Activated CD4-positive, CD25-positive, alpha-beta regulatory T cell (primary cell): ENCODE measurements around the gene WDFY4.

Experiments used
- DNase-seq, 4 experiments: peaks; one replicate each; lab custom pipeline; 2025; lab: John Stamatoyannopoulos, UW

Gene WDFY4

DNA sequence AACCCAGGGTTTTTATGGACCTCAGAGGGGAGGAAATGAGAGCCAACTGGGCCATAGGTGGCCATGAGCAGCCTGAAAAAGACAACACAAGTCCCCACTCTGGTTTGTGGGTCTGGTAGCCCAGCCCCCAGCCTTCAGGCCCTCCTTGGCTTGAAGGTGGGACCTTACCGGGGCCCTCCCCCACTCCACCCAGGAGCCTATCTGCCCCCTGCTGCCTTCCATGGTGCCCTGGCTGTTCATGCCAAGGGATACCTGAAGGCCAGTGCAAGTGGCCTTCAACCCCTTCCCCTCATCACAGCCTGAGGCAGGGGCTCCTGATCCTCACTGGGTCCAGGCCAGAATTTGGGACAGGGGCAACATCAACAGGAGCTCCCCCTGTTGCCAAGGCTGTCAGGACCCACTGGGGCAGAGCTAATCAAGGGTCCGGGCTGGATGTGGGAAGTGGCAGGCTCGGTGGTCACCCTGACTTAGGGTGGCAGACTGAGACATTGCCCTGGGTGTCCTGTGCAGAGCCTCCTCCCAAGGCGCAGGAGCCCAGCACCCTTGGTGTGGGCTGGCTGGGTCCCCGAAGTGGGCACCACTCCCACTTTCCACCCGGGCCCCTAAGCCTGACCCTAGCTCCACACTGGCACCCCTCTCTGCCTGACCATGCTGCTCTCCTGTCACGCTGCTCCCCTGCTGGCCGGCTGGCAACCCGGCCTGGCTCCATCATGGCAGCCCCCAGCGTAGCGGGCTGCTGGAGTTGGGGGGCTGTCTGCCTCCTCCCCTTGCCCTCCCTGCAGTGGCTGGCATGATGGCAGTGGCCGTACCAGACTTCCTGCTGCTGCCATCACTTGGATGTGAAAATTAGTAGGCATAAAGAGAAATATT is 6.4 kb downstream of the WDFY4 start:
- no peak for DNase-seq

DNA sequence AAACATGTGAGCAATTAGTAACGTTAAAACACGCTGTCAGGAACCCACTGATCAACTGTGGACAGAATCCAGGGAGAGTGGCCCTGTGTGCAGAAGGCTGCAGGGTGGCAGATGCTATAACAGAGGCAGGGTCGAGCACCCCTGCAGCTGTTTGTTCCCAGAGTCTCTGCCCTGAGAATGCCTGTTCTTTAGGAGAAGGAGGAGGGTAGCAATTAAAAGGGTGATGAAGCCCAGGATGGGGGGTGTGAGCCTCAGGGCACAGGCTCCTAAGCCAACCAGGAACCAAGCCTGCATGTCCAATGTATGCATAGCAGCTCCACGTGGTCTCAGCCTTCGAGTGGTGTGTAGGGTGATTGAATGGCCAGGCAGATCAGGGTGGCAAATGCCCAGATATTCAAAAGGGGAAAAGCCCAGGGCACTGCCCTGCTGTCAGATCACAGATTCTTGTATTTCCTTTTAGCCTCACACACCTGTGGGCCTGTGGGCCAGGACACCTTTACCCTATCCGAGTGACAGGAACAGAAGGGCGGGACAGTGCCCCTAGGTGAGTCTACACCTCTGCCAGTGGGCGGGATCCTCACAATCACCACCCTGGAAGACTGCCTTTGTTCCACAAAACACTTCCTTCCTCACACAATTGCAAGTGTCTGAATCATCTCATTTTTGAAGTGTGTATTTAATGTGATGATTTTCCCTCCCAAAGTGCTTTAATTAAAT is 7.3 kb downstream of the WDFY4 start:
- DNase-seq = no peak

DNA sequence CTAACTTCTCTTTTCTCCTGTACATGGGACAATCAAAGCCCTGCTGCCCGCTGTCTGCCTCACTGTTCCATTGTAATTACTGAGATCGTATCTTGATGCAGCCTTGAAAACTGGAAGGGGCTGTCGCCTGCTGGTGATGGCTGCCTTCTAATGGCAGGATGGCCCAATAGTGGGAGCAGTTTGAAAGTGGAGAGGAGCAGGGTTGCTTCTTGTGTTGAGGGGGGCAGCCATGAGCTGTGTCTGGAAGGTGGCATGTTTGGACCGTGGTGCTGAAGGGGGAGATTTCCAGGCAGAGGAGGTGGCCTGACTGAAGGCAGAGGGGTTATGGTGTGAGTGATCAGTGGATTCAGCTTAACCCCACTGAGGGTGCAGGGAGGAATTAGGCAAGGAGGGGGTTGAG is 8.1 kb downstream of the WDFY4 start:
- no peak for DNase-seq

DNA sequence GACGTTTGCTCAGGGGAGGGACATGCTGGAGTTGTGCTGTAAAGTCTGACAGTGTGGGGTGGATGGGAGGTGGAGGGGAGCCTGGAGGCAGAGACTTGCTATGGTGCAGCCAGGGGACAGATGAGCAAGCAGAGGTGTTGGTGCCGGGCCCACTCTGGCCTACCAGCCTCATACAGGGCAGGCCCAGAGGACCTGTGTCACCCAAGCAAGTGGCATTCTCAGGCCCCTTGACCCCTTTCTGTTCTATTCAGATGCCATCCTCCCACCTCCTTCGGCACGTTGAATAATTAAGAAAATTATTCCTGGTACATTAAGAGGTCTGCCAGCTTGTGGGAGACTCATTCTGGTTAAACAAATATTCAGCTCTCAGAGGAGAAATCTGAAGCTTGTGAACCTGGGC is 8.5 kb downstream of the WDFY4 start:
- no peak for DNase-seq

DNA sequence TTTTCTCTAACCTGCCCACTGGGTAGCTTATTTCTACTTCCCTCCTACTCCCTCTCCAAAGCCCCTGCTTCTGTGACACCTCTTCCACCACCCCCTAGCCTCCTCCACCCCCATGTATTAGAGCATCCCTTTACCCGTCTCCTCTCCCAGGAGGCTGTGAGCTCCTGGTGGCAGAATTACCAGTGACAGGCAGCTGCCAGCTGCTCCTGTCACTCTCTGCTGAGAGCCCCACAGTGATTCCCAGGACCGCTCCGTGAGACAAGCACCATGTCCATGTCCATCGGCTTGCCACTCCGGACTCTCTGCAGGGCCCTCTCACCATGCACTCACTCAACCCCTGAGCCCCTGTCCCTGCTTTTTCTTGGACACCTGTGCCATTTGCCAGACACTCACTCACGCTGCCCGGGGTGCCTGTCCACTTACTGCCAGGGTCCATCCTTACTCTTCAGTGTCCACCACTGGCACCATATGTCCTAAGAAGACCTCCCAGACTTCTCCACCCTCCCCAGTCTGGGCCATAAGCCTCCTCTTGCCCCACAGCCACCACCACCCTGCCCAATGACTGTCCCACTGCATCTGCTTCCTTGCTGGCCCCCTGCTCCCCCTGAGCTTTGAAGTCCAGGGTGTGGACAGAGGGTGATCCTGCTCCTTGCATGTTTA is 9.8 kb downstream of the WDFY4 start:
- DNase-seq = no peak

DNA sequence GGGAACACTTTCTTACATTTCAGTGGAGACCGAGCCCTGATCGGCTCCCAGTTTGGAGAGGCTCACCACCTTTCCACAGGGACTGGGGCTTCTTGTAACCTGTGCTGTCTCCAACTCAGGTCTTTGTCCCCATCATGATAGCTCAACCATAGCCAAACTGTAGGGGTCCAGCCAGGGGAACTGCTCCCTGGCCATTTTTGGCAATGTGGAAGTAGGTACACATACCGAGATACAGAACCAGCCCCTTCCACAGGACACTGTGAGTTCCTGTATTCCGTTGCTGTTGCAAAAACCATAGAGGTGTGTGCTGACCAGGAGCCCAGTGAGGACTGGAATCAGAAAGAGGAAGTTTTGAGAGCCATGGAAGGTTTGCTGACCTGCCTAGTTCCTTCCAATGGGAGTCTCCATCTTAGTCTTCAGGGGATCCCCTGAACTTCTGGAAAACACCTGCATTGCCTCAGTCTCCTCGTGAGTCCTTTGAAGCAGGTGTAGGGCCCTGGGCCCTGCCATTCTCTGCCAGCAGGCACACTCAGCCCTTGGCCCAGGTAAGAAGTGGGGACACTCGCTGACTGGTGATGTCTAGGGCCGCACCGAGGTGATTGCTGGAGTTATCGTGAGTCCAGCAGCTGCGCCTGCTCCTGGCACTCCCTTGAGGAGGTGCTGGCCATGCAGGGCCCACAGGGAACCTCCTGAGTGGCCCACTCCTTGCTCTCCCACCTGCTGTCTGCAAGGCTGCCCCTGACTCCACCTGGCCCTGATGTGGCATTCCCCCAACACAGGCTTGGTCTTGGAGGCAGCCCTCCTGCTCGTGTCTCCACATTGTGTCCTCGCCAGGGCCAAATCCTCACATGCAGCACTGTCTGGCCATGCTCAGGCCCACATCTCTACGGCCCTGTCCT is 11.2 kb downstream of the WDFY4 start:
- DNase-seq = no peak

DNA sequence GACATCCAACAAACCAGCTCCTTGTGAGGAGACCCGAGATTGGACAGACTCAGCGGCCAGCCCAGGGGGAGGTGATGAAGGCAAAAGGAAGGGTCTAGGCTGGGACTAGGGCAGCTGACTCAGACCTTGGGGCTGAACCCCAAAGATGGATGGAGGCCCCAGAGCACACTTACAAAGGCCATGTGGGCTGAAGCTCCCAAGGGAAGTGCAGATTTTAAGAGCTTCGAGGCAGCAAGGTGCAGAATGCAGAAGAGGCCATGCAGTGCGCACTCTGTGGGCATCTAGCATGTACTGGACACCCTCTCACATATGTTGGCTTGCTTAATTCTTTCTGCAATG is 11.8 kb downstream of the WDFY4 start:
- no peak for DNase-seq

DNA sequence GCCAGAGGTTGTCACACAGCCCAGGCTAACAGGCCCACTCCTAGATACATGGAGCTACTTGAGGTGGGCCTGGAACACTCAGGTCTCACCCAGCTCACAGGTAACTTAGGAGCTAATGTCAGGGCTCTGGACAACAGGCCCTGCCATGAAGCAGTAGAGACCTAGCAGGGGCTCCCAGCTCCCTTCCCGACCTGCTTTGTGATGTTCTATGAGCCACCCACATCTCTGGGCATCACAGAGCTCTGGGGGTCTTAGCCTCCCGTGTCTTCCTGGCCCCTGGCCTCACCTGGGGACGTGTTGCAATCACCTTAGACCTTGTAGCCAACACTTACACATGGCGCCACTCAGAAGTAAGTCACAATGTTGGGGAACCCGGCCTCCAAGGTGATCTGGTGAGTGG is 12.4 kb downstream of the WDFY4 start:
- no peak for DNase-seq

DNA sequence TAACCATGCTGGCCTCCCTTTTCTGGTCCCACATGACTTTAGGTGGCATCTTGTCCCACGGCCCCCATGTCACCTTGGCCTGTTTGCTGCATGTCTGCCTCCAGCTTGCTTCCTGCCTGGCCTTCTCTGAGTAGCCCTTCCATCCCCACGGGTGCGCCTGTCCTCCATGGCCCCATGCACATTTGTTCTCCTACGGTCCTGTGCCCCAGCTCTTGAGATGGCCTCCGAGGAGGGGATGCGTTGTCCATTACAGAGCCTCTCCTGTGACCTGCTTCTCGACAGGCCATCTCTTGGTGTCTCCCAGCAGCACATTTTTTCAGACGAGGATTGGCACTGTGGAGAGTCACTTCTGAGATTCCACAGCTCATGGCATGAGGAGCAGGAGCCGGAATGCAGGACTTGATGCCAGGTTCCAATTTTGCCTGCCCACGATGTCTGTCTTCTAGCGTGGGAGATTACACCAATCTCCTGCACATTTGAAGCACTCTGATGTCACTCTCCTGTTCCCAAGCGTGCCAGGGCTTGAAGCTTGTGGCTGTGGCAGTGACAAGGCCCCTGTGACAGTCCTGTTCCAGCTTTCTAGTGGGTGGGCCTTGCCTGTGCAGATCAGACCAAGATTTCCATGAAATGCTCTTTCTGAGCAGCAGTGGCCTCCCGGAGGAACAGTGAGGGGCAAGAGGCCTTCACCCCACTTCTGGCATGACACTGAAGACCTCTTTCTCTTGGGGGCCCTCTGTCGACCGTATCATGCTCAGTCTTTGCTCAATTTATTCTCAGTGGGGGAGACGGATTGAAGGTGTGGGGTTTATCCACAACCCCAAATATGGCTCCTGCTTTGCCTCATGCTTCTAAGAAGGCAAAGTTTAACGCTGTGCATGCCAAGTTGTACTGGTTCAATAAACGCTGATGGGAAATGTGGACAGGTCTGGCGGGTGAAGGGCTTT is 13.4 kb downstream of the WDFY4 start:
- DNase-seq = no peak

DNA sequence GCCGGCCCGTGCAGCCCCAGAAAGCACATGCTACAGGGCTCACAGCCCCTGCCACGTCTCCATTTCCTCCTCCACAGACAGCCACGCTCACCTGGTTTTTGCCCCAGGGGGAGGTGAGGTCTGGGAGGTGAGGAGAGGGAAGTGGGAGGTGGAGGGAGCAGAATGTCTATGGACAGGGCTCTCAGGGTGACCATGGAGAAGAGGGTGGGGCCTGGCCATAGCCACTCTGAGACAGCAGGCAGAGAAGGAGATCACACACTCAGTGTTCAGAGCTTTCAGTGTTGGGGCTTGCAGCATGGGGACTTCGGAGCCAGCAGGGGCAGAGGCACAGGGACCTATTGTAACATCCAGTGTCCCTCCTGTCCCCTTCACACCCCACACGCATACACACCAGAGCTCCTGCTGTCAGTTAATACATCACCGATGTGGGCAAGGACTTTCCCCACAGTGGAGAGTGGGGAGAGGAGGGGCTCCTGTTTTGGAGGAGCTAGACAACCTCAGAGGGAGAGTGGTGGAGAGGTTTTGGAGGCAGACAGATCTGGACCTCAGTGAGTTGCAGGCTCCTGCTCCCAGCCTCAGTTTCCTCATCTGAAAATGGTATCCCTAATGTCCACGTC is 14.4 kb downstream of the WDFY4 start:
- no peak for DNase-seq

DNA sequence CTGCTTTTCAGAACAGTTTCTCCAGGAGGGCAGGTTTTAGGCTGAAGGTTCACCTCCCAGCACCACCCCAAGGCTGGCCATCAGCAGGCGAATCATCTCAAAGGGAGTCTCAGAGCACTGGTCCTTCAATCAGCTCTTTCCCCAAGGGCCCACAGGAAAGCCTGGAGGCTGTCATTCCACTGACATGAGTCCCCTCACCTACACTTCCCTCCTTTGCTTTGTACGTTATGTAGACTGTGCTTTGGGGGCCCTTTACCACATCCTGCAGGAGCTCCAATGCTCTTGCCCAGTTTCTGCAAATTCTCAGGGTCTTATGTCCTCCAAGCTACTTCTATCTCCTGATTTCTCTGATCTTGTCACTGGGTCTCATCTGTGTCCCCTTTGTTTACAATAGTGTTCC is 15.4 kb downstream of the WDFY4 start:
- DNase-seq = no peak

DNA sequence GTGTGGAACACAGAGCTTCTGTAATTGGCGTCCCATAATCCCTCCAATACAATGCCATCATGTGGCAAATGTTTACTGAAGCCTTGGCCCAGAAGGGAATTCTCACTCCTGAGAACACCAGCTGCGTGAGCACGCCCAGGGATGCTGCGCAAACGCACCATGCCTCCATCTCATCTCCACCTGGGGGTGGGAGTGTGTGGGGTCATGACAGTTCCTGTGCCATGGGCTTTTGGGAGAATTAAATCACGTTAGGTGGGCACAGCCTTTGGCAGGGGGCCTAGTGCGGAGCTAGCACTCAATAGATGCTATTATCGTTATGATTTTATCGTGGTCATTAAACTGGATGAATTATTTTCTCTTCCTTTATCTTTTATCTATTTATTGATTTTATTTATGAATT is 15.8 kb downstream of the WDFY4 start:
- no peak for DNase-seq

DNA sequence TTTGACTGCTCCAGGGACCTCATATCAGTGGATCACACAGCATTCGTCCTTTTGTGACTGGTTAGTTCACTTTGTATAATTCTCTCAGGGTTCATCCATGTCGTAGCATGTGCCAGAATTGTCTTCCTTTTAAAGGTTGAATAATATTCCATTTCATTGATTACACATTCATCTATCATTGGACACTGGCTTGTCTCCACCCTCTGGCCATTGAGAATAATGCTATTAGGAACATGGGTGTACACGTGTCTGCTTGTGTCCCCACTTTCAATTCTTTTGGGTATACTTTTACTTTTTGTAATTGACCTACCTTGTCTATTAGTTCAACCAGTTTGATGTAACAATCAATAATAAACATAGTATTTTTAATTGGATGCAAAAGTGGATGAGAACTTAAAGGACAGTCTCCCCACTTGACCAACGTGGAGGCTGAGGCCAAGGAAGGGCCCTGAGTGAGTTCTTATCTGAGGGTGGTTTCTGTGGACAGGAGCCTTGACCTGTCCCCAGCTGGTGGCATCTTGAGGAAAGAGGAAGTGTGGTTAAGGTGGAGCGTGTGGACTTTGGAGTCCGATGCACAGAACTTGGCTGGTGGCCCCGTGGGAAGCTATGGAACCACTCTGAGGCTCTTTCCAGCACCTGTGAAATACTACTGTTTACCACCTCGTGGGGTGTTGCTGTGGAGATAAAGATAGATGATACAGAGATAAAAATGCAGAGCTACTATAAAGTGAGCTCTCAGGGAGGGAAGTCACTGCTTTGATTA is 16.6 kb downstream of the WDFY4 start:
- no peak for DNase-seq

DNA sequence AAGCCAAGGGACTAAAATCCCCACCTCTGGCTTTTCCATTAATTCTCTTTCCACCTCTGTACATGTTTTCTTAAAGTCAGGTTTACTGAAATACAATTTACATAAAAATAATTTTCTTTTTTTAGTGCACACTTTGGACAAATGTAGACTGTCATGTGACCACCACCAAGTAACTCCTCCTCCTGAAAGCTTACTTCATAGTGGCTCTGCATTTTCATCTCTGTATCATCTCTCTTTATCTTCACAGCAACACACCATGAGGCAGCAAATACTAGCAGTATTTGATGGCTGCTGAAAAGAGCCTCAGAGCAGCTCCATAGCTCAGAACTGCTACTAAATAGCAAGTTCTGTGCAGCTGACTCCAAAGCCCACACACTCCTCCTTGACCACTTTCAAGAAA is 17.3 kb downstream of the WDFY4 start:
- no peak for DNase-seq

DNA sequence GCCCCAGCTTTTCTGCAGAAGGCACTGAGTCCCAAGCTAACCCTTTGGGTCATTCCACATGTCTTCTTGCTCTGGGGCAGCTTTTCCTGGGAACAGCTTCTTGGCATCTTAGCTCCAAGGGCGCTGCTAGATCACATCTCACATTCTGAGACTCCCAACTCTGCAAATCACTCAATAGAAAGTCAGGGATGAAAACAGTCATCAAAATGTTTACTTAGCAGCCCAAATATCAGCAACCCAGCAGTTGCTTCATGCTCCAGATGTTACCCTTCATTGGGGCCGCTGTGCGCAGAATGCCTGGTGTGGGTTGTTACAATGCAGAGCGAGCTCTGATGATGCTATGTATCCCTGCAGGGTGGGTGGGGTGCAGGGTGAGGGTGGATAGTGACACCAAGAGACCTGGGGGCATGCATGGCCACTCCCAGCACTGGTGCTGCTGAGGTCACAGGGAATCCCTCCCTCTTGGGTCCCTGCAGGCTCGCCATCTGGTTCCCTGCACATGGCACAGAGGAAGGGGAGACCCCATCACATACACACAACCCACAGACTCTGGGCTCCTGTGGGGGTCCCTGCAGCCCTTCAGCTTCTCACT is 19.0 kb downstream of the WDFY4 start:
- no peak for DNase-seq

DNA sequence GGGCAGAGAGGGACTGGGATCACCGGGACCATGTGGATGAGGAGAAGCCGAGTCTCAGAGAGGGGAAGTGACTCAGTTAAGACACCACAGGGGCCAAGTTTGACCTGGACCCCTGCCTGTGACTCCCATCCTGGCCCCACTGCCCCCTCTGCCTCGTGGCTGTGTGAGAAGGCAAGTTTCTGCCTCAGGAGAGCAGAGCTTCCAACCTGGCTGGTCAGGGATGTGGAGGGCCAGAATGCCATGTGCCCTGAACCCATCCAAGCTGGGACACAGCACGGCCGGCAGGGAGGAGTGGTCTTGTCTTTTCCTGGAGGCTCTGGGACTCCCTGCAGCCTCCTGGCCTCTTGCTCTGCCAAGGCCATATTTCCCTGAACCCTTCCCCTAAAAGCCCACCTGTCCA is 19.5 kb downstream of the WDFY4 start:
- no peak for DNase-seq

DNA sequence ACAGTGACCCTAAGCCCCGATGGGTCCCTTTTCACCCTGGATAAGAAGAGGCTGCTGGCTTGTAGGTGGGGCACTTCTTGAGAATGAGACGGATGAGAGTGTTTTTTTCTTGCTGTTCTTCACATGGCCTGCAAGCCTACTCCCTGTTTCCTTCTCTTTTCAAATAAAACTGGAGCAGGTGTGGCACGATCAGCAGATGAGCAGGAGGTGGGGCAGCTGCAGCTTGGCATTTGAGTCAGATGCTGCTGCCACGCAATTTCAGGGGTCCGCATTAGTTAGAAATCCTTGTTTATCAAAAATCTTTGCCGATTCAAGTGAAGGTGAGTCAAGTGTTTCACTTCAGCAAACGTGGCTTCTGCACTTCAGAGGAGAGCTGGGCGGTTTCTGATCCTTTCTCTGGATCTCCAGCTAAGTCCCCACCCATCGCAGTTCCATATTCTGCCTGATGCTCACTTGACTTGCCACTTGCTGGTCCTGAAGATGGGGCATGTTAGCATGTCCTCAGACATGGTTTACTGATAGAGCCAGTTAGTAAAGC is 20.8 kb downstream of the WDFY4 start:
- DNase-seq = no peak

DNA sequence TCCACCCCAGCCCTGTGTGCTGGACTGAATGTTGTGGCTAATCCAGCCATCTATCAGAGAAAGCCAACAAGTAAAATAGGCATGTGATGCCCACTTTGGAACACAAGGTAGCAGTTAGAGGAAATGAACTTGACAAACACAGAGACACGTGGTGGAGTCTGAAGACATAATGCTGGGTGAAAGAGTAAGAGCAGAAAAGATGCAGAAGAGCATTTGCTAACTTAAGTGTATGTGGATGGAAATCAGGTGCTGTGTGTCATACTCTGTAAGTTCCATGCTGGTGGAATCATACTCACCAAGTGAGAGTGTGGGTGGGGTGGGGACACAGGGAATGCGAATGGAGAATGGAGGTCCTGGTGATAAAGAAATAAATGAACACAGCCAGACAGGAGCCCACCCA is 22.8 kb downstream of the WDFY4 start:
- no peak for DNase-seq

DNA sequence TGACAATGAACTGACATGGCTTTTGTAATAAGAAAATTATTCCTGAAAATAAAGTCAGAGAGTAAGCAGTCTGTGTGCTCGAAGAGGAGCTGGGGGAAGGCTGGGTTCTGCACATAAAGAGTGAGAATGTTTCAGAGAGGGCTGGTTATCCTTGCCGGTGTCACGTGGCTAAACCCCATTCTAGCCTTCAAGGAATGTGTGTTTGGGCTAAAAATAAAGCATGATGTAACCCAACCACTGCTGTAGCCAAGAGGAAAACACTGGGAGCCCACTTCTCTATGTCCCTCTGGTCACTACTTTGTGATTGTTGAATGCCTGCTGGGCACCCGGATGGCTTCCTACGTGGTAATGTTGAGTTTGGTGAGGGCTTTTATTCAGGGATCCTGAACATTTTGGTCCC is 23.5 kb downstream of the WDFY4 start:
- DNase-seq = no peak
